Prostate gland (tissue), 2 donors: ENCODE results near the gene DICER1.

Source experiments
- CTCF ChIP-seq, 4 experiments: fragments of 200-600 bp in 2 of 4; fragments of 450-650 bp in 2 of 4; sonication (generic) in 2 of 4; IDR thresholded peaks; 1 replicate in 3 of 4; 2 replicates in 1 of 4; pipeline ENCODE4 v1.5.1; 2016 to 2019; ENCODE audit warnings: antibody characterized with exemption in 4 of 4, mild to moderate bottlenecking in 2 of 4, moderate library complexity in 2 of 4
- POLR2A ChIP-seq: fragments of 450-650 bp; IDR thresholded peaks from one replicate; pipeline ENCODE4 v1.6.1; 2016; ENCODE audit warnings: antibody characterized with exemption, mild to moderate bottlenecking
- POLR2AphosphoS5 ChIP-seq: sonication (generic); formaldehyde crosslinking; IDR thresholded peaks from one replicate; pipeline ENCODE4 v1.6.1; 2017; ENCODE audit warnings: antibody characterized with exemption

GRCh38 chr14:95043732-95044462, 113.4 kb downstream of the DICER1 start:
- no peak for TF ChIP-seq CTCF (IDR thresholded peaks at IDR 0.05)
- no peak for TF ChIP-seq POLR2AphosphoS5
- TF ChIP-seq POLR2A = no peak
